ENCODE results near the gene CTNNBIP1. TPM values are rescaled to one million over a fixed set of nuclear protein-coding genes. Genes with fewer than 3 reads are reported as not detected.

Gene CTNNBIP1
- polyA plus RNA-seq, 1 of the 3 experiments (the other 2 are of a cell fraction) = 57.6 TPM

- 90% methylated on average over 3 of the region's 3 CpGs for WGBS (ENCODE audit: low lambda C conversion rate)
- Histone ChIP-seq H3K27me3 (ENCODE audit: insufficient read depth) (no peaks in the 10 kb centered on the region), H3K9ac (no peak overlapping the region), H3K9me3 (no peaks in the 10 kb centered on the region), H3F3A (replicated peaks; ENCODE audit: insufficient read depth) (no peaks in the 10 kb centered on the region), H3K27ac (ENCODE audit: low read depth in 2 of 2, low read length in 1 of 2) (no peak overlapping the region), H3K4me1 (ENCODE audit: control insufficient read depth in 1 of 2, insufficient read depth in 2 of 2, low read depth in 1 of 2, low read length in 1 of 2) (peaks cover 0 to 17% of the 10 kb centered on the region in 2 experiments; a peak in 1 of 4 replicates), H3K9me2 (no peaks in the 10 kb centered on the region), H3K4me3 (ENCODE audit: low read depth in 2 of 2, low read length in 1 of 2) (no peak overlapping the region), H4K20me1 (ENCODE audit: insufficient read depth) (0 out of 2 replicates have a peak, but pooled peaks cover 2% of the 10 kb centered on the region), H3K79me2 (ENCODE audit: insufficient read depth) (peaks cover 53% of the 10 kb centered on the region), H3K4me2 (no peak overlapping the region), H3K36me3 (replicated peaks in 1 of 2; ENCODE audit: control insufficient read depth in 1 of 2, insufficient read depth in 2 of 2, low read length in 1 of 2) (no peaks in the 10 kb centered on the region), H2AFZ (ENCODE audit: low read depth) (no peak overlapping the region)
- ChIA-PET CTCF (interaction anchor here (0.9 to 1.4 kb wide), 3 partner anchors 12 to 140 kb away, joined by 3 read pairs; no protein-coding TSS in a partner anchor), POLR2A (interaction anchor here (0.6 kb wide), 1 partner anchor 12 kb away, joined by 3 read pairs; no protein-coding TSS in a partner anchor)
- no peak for DNase-seq
- TF ChIP-seq PBX3 (IDR thresholded peaks at IDR 0.05) = no peak
- no peak for TF ChIP-seq GATA2 (CRISPR knock-in tag; IDR thresholded peaks at IDR 0.05)
- no peak for TF ChIP-seq GABPA (IDR thresholded peaks at IDR 0.05; ENCODE audit: low read depth)
- no peak for TF ChIP-seq USF2 (IDR thresholded peaks at IDR 0.05; ENCODE audit: borderline replicate concordance, low read depth, low read length)
- TF ChIP-seq ELF1 (IDR thresholded peaks at IDR 0.05) = no peak
- TF ChIP-seq USF1 (IDR thresholded peaks at IDR 0.05; ENCODE audit: borderline replicate concordance, low read depth) = no peak
- no peak for TF ChIP-seq FOXJ3 (CRISPR knock-in tag; IDR thresholded peaks at IDR 0.05)
- no peak for TF ChIP-seq RFX5 (IDR thresholded peaks at IDR 0.05; ENCODE audit: low read length)
- TF ChIP-seq MXI1 (IDR thresholded peaks at IDR 0.05; ENCODE audit: low read depth, low read length) = no peak
Measured at GRCh38 chr1:9904596-9904995, 5.5 kb downstream of the CTNNBIP1 start.

- DNase-seq = no peak
- Histone ChIP-seq H3K36me3 (replicated peaks in 1 of 2; ENCODE audit: control insufficient read depth in 1 of 2, insufficient read depth in 2 of 2, low read length in 1 of 2) (no peaks in the 10 kb centered on the region), H3K79me2 (ENCODE audit: insufficient read depth) (peaks cover 53% of the 10 kb centered on the region), H3K9ac (no peak overlapping the region), H2AFZ (ENCODE audit: low read depth) (no peak overlapping the region), H3K9me2 (no peaks in the 10 kb centered on the region), H3K27ac (ENCODE audit: low read depth in 2 of 2, low read length in 1 of 2) (no peak overlapping the region), H4K20me1 (ENCODE audit: insufficient read depth) (0 out of 2 replicates have a peak, but pooled peaks cover 2% of the 10 kb centered on the region), H3K4me3 (ENCODE audit: low read depth in 2 of 2, low read length in 1 of 2) (no peak overlapping the region), H3K4me2 (no peak overlapping the region), H3K27me3 (ENCODE audit: insufficient read depth) (no peaks in the 10 kb centered on the region), H3F3A (replicated peaks; ENCODE audit: insufficient read depth) (no peaks in the 10 kb centered on the region), H3K9me3 (no peaks in the 10 kb centered on the region), H3K4me1 (ENCODE audit: control insufficient read depth in 1 of 2, insufficient read depth in 2 of 2, low read depth in 1 of 2, low read length in 1 of 2) (peaks cover 0 to 12% of the 10 kb centered on the region in 2 experiments; a peak in 1 of 4 replicates)
- ChIA-PET POLR2A (no interaction called here), CTCF (interaction anchor here (0.9 to 1.4 kb wide), 4 partner anchors 12 to 119 kb away, joined by 3 read pairs; no protein-coding TSS in a partner anchor)
- WGBS (ENCODE audit: low lambda C conversion rate) = 83% methylated on average over 9 of the region's 9 CpGs
- TF ChIP-seq CTCF (IDR thresholded peaks at IDR 0.05) = no peak
- no peak for TF ChIP-seq USF1 (IDR thresholded peaks at IDR 0.05; ENCODE audit: borderline replicate concordance, low read depth)
- no peak for TF ChIP-seq MXI1 (IDR thresholded peaks at IDR 0.05; ENCODE audit: low read depth, low read length)
- no peak for TF ChIP-seq GABPA (IDR thresholded peaks at IDR 0.05; ENCODE audit: low read depth)
- TF ChIP-seq ZBTB33 (IDR thresholded peaks at IDR 0.05; ENCODE audit: borderline replicate concordance, low read depth) = no peak
- TF ChIP-seq EZH2phosphoT487 (IDR thresholded peaks at IDR 0.05; ENCODE audit: borderline replicate concordance, low read depth) = no peak
- no peak for TF ChIP-seq ELF1 (IDR thresholded peaks at IDR 0.05)
- TF ChIP-seq RCOR1 (IDR thresholded peaks at IDR 0.05; ENCODE audit: low read length) = no peak
- TF ChIP-seq CHD2 (IDR thresholded peaks at IDR 0.05; ENCODE audit: low read length, partially characterized antibody) = no peak
- TF ChIP-seq NRF1 (IDR thresholded peaks at IDR 0.05; ENCODE audit: low read depth, low read length) = no peak
- no peak for TF ChIP-seq NFIC (IDR thresholded peaks at IDR 0.05; ENCODE audit: borderline replicate concordance)
- no peak for TF ChIP-seq POLR2AphosphoS5 (IDR thresholded peaks at IDR 0.05; ENCODE audit: low read depth, low read length)
- TF ChIP-seq RFX5 (IDR thresholded peaks at IDR 0.05; ENCODE audit: low read length) = no peak
Measured at GRCh38 chr1:9903801-9904527, 6.1 kb downstream of the CTNNBIP1 start.

Data from SK-N-SH (cell line).